Caco-2 (cell line): Measurements from ENCODE around the gene TMCC2. TPM values are rescaled to one million over a fixed set of nuclear protein-coding genes. Genes with fewer than 3 reads are reported as not detected.

Experiments
- BruUV-seq: library from RNA; stranded (reverse); fragments of 400-500 nt; replicated peaks from 2 replicates; lab custom pipeline; 2021; lab: Mats Ljungman, UMichigan
- CTCF ChIA-PET: fragments of 300-600 bp; sonication (Branson Sonifier 250); formaldehyde crosslinking; loops from one replicate; lab custom pipeline; 2022; ENCODE audit warnings: antibody characterized with exemption; lab: Charles Lee
- POLR2A ChIA-PET: fragments of 300-600 bp; sonication (Branson Sonifier 250); formaldehyde crosslinking; loops from one replicate; lab custom pipeline; 2022; ENCODE audit warnings: antibody characterized with exemption; lab: Charles Lee
- DNase-seq, 2 experiments: peaks; one replicate each; pipeline versions ENCODE4 v3.0.0 to v3.0.0-alpha.2; 2020 to 2022
- H3K27me3 ChIP-seq: replicated peaks from 2 replicates; pipeline ENCODE4 v1.6.0; 2011; ENCODE audit warnings: low read length; ENCODE audit not compliant: control insufficient read depth, insufficient read depth
- H3K36me3 ChIP-seq: 2 replicates; pipeline ENCODE4 v1.5.1; 2011; ENCODE audit warnings: low read length; ENCODE audit not compliant: control insufficient read depth, insufficient read depth
- H3K4me1 ChIP-seq: fragments of 250-450 bp; sonication (Bioruptor Pico); 2 replicates; pipeline ENCODE4 v1.5.1; 2020; ENCODE audit warnings: mild to moderate bottlenecking
- H3K4me3 ChIP-seq: 2 replicates; pipeline ENCODE4 v1.5.1; 2011; ENCODE audit warnings: low read depth, mild to moderate bottlenecking, control low read depth, low read length
- H3K9me3 ChIP-seq: fragments of 250-450 bp; sonication (Bioruptor Pico); 2 replicates; pipeline ENCODE4 v1.5.1; 2020; ENCODE audit warnings: mild to moderate bottlenecking, moderate library complexity
- H3K27ac Mint-ChIP-seq: one replicate; pipeline ENCODE4 v1.8.0; 2022; ENCODE audit warnings: mixed read lengths; ENCODE audit not compliant: unreplicated experiment
- H3K27me3 Mint-ChIP-seq: one replicate; pipeline ENCODE4 v1.8.0; 2022; ENCODE audit warnings: mixed read lengths; ENCODE audit not compliant: insufficient read depth, unreplicated experiment
- H3K36me3 Mint-ChIP-seq: one replicate; pipeline ENCODE4 v1.8.0; 2022; ENCODE audit warnings: mild to moderate bottlenecking, mixed read lengths; ENCODE audit not compliant: insufficient read depth, unreplicated experiment
- H3K4me1 Mint-ChIP-seq: one replicate; pipeline ENCODE4 v1.8.0; 2022; ENCODE audit warnings: low read depth, mixed read lengths; ENCODE audit not compliant: unreplicated experiment
- H3K4me3 Mint-ChIP-seq: one replicate; pipeline ENCODE4 v1.8.0; 2022; ENCODE audit warnings: mild to moderate bottlenecking, moderate library complexity, mixed read lengths; ENCODE audit not compliant: unreplicated experiment
- H3K9me3 Mint-ChIP-seq: one replicate; pipeline ENCODE4 v1.8.0; 2022; ENCODE audit warnings: mixed read lengths; ENCODE audit not compliant: unreplicated experiment
- CTCF ChIP-seq, 2 experiments: fragments of 200-600 bp in 1 of 2; IDR thresholded peaks; 1 replicate in 1 of 2; 2 replicates in 1 of 2; pipeline versions ENCODE4 v1.5.1 to v1.8.0; 2011 to 2022; ENCODE audit warnings: antibody characterized with exemption in 1 of 2, control low read depth in 1 of 2, inconsistent platforms in 1 of 2, low read depth in 1 of 2, low read length in 1 of 2, mild to moderate bottlenecking in 1 of 2, moderate library complexity in 1 of 2; ENCODE audit not compliant: insufficient read depth in 1 of 2, severe bottlenecking in 1 of 2, unreplicated experiment in 1 of 2
- intact Hi-C: fragments of 100-400 bp; cut with micrococcal nuclease; formaldehyde crosslinking; loops from one replicate; pipeline ENCODE4 v1.10.0; 2022; ENCODE audit not compliant: unreplicated experiment
- total RNA-seq: library from RNA; stranded (reverse); gene quantifications from 2 replicates; pipeline ENCODE4 v1.2.3, GENCODE V29; 2022

TMCC2 gene
- total RNA-seq, 1 experiment from 2014 or later: 0.91 TPM

- BruUV-seq: no TSS peak
- TF ChIP-seq CTCF (IDR thresholded peaks at IDR 0.05; ENCODE audit: insufficient read depth in 1 of 2, low read depth in 1 of 2, low read length in 1 of 2, severe bottlenecking in 1 of 2, unreplicated experiment in 1 of 2): no peak
- no peaks in the 10 kb centered on the region for H3K27me3 ChIP-seq
- intact Hi-C loops: loop anchor here (2.0 to 5.0 kb wide), 2 partner anchors 16 to 88 kb away; partner anchors contain the start of genes RBBP5 and TMCC2
- H3K9me3 ChIP-seq: no peaks in the 10 kb centered on the region
- POLR2A ChIA-PET: no interaction called here
- Mint-ChIP-seq H3K9me3 (no peaks in the 10 kb centered on the region), H3K27ac (peak overlapping the region; percentile 94), H3K36me3 (peaks cover 6% of the 10 kb centered on the region), H3K27me3 (no peaks in the 10 kb centered on the region), H3K4me3 (peak overlapping the region; percentile 97), H3K4me1 (peaks cover 13% of the 10 kb centered on the region)
- DNase-seq: no peak
- peak overlapping the region; percentile 89 for H3K4me3 ChIP-seq
- CTCF ChIA-PET: no interaction called here
- peaks cover 4% of the 10 kb centered on the region; the same call in 1 of the 2 replicates for H3K4me1 ChIP-seq
- H3K36me3 ChIP-seq: no peaks in the 10 kb centered on the region
Observed at GRCh38 chr1:205210756-205211168, 17.0 kb upstream of the TMCC2 start.

- peak within 1 kb of the TSS; percentile 94 for H3K27ac Mint-ChIP-seq
- H3K4me1 Mint-ChIP-seq: peaks cover 13% of the 10 kb centered on the region
- H3K36me3 Mint-ChIP-seq: peaks cover 6% of the 10 kb centered on the region
- no peaks in the 10 kb centered on the region for H3K27me3 Mint-ChIP-seq
- Histone ChIP-seq H3K27me3 (no peaks in the 10 kb centered on the region), H3K4me1 (peaks cover 4% of the 10 kb centered on the region; the same call in 1 of the 2 replicates), H3K9me3 (no peaks in the 10 kb centered on the region), H3K4me3 (peak within 1 kb of the TSS; percentile 89), H3K36me3 (no peaks in the 10 kb centered on the region)
- no peak for TF ChIP-seq CTCF (IDR thresholded peaks at IDR 0.05; ENCODE audit: insufficient read depth in 1 of 2, low read depth in 1 of 2, low read length in 1 of 2, severe bottlenecking in 1 of 2, unreplicated experiment in 1 of 2)
- intact Hi-C loops: loop anchor here (2.0 to 5.0 kb wide), 2 partner anchors 15 to 89 kb away; partner anchors contain the start of genes RBBP5 and TMCC2
- H3K9me3 Mint-ChIP-seq: no peaks in the 10 kb centered on the region
- ChIA-PET CTCF (no interaction called here), POLR2A (no interaction called here)
- H3K4me3 Mint-ChIP-seq: peak within 1 kb of the TSS; percentile 97
- no TSS peak for BruUV-seq
- peak; percentile 93 to 94 for DNase-seq
Observed at GRCh38 chr1:205211169-205211838, 16.4 kb upstream of the TMCC2 start, which contains the start of gene DSTYK. Gene DSTYK, minus strand, starts transcription at chr1:205211702. Its CDS starts 167 bp downstream, at chr1:205211535.

- peaks cover 6% of the 10 kb centered on the region for H3K36me3 Mint-ChIP-seq
- ChIA-PET POLR2A (no interaction called here), CTCF (no interaction called here)
- no TSS peak for BruUV-seq
- no peak for TF ChIP-seq CTCF (IDR thresholded peaks at IDR 0.05; ENCODE audit: insufficient read depth in 1 of 2, low read depth in 1 of 2, low read length in 1 of 2, severe bottlenecking in 1 of 2, unreplicated experiment in 1 of 2)
- no peaks in the 10 kb centered on the region for H3K36me3 ChIP-seq
- peak overlapping the region; percentile 97 for H3K4me3 Mint-ChIP-seq
- no peaks in the 10 kb centered on the region for H3K27me3 ChIP-seq
- peaks cover 13% of the 10 kb centered on the region for H3K4me1 Mint-ChIP-seq
- DNase-seq: no peak
- no peaks in the 10 kb centered on the region for H3K27me3 Mint-ChIP-seq
- intact Hi-C loops: loop anchor here (2.0 to 5.0 kb wide), 2 partner anchors 15 to 90 kb away; partner anchors contain the start of genes RBBP5 and TMCC2
- H3K9me3 ChIP-seq: no peaks in the 10 kb centered on the region
- peaks cover 4% of the 10 kb centered on the region; the same call in 1 of the 2 replicates for H3K4me1 ChIP-seq
- H3K9me3 Mint-ChIP-seq: no peaks in the 10 kb centered on the region
- H3K27ac Mint-ChIP-seq: peak overlapping the region; percentile 94
- peak overlapping the region; percentile 89 for H3K4me3 ChIP-seq
Observed at GRCh38 chr1:205211839-205212536, 15.8 kb upstream of the TMCC2 start.
